Measurements from ENCODE around the gene UBQLNL. TPM values are rescaled to one million over a fixed set of nuclear protein-coding genes. Genes with fewer than 3 reads are reported as not detected.

UBQLNL gene
- total and polyA plus RNA-seq, 10 of the 15 experiments (the other 5 are each of a cell fraction or from before 2014, with no cell fraction given), result 0.13 to 1.6 (median 0.37) TPM

DNA sequence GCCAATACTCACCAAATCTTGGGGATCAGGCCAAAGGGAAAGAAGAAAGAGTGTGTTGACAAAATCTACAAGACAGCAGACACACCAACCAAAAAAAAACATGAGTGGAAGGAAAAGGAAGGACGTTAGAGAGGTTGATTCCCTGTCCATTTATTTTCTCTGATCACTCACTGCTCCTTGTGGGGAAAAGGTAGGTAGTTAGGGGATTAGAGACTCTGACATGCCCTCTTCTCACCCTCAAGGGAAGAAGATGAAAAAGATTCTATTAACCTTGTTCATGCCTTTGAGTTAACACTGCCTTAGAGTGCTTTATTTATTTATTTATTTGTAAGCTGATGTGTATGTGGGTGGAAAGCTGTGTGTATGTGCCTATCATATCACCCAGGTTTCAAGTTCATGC, 31.9 kb upstream of the UBQLNL start, which contains the start of gene OR52H1:
Gene OR52H1 (minus strand): TSS at position 101 of the 400 bp plus-strand sequence. CDS start 3,035 bp downstream, outside the sequence.
- ChIA-PET RAD21 (ENCODE audit: unreplicated experiment) (interaction anchor here (0.5 to 1.8 kb wide), 2 partner anchors 141 to 352 kb away, joined by 3 to 4 read pairs; partner anchors contain the start of gene TRIM22), CTCF (interaction anchor here (1.6 kb wide), 1 partner anchor 72 kb away, joined by 6 read pairs; no protein-coding TSS in a partner anchor), SMC1A (ENCODE audit: uncharacterized antibody, unreplicated experiment) (interaction anchor here (1.5 kb wide), 1 partner anchor 10 kb away, joined by 5 read pairs; no protein-coding TSS in a partner anchor), POLR2A (no interaction called here)
- Histone ChIP-seq H3K79me2 (ENCODE audit: control insufficient read depth, insufficient read depth, low read length) (no peaks in the 10 kb centered on the region), H3K27ac (ENCODE audit: control insufficient read depth, insufficient read depth) (no peak within 1 kb of the TSS), H3K9me3 (replicated peaks; ENCODE audit: control insufficient read depth, insufficient read depth, low read length) (no peaks in the 10 kb centered on the region), H3K36me3 (ENCODE audit: control insufficient read depth in 2 of 2, insufficient read depth in 2 of 2, low read length in 1 of 2) (no peaks in the 10 kb centered on the region), H2AFZ (ENCODE audit: control insufficient read depth, low read depth, low read length) (no peak within 1 kb of the TSS), H3K4me3 (no peak within 1 kb of the TSS), H3K4me1 (ENCODE audit: control insufficient read depth, insufficient read depth, low read length) (no peaks in the 10 kb centered on the region), H3K9ac (ENCODE audit: control insufficient read depth, insufficient read depth, low read length) (no peak within 1 kb of the TSS), H4K20me1 (ENCODE audit: control insufficient read depth, insufficient read depth) (no peaks in the 10 kb centered on the region), H3K4me2 (ENCODE audit: control insufficient read depth, insufficient read depth) (no peak within 1 kb of the TSS), H3K27me3 (replicated peaks in 1 of 2; ENCODE audit: control insufficient read depth in 2 of 2, insufficient read depth in 2 of 2, low read length in 1 of 2) (no peaks in the 10 kb centered on the region)
- in situ Hi-C loops (cut with MboI) (no loop called here), intact Hi-C loops (cut with micrococcal nuclease; ENCODE audit: unreplicated experiment) (no loop called here)
- 0% methylated on average over 1 of the region's 1 CpG for WGBS (ENCODE audit: insufficient coverage, insufficient replicate concordance, low lambda C conversion rate, missing lambda C conversion rate)
- ATAC-seq (no peak; the same call in 2 of the 3 replicates), FAIRE-seq (no peak), DNase-seq (ENCODE audit: low read depth, low spot score) (no peak)
- TF ChIP-seq NFIC (IDR thresholded peaks at IDR 0.05; ENCODE audit: low read depth, low read length) (no peak), ESRRA (IDR thresholded peaks at IDR 0.05; ENCODE audit: low read length) (no peak), MLLT1 (IDR thresholded peaks at IDR 0.05) (no peak), BHLHE40 (IDR thresholded peaks at IDR 0.05; ENCODE audit: borderline replicate concordance in 1 of 2, low read depth in 2 of 2, low read length in 1 of 2) (no peak), CHD2 (IDR thresholded peaks at IDR 0.05; ENCODE audit: borderline replicate concordance, low read depth, low read length) (no peak), POU2F2 (IDR thresholded peaks at IDR 0.05; ENCODE audit: borderline replicate concordance, low read depth, low read length) (no peak), E4F1 (IDR thresholded peaks at IDR 0.05; ENCODE audit: borderline replicate concordance, partially characterized antibody) (no peak), BACH1 (IDR thresholded peaks at IDR 0.05; ENCODE audit: borderline replicate concordance) (no peak), ZBED1 (IDR thresholded peaks at IDR 0.05; ENCODE audit: borderline replicate concordance) (no peak), LARP7 (IDR thresholded peaks at IDR 0.05) (no peak), ZNF217 (IDR thresholded peaks at IDR 0.05) (no peak)
- TF ChIP-seq, protein P1, sequence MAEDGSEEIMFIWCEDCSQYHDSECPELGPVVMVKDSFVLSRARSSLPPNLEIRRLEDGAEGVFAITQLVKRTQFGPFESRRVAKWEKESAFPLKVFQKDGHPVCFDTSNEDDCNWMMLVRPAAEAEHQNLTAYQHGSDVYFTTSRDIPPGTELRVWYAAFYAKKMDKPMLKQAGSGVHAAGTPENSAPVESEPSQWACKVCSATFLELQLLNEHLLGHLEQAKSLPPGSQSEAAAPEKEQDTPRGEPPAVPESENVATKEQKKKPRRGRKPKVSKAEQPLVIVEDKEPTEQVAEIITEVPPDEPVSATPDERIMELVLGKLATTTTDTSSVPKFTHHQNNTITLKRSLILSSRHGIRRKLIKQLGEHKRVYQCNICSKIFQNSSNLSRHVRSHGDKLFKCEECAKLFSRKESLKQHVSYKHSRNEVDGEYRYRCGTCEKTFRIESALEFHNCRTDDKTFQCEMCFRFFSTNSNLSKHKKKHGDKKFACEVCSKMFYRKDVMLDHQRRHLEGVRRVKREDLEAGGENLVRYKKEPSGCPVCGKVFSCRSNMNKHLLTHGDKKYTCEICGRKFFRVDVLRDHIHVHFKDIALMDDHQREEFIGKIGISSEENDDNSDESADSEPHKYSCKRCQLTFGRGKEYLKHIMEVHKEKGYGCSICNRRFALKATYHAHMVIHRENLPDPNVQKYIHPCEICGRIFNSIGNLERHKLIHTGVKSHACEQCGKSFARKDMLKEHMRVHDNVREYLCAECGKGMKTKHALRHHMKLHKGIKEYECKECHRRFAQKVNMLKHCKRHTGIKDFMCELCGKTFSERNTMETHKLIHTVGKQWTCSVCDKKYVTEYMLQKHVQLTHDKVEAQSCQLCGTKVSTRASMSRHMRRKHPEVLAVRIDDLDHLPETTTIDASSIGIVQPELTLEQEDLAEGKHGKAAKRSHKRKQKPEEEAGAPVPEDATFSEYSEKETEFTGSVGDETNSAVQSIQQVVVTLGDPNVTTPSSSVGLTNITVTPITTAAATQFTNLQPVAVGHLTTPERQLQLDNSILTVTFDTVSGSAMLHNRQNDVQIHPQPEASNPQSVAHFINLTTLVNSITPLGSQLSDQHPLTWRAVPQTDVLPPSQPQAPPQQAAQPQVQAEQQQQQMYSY (CRISPR knock-in tag; IDR thresholded peaks at IDR 0.05), result no peak
- no TSS peak for BruUV-seq (replicated peaks)
